Type B pancreatic cell (in vitro differentiated cells): Measurements from ENCODE around the gene IGF1R. TPM values are rescaled to one million over a fixed set of nuclear protein-coding genes. Genes with fewer than 3 reads are reported as not detected.

ENCODE experiments used
- DNase-seq: peaks from one replicate; pipeline ENCODE4 v3.0.0; 2021; ENCODE audit warnings: mixed read lengths; ENCODE audit not compliant: unreplicated experiment; ENCODE audit errors: extremely low spot score
- H3K27ac Mint-ChIP-seq: 2 replicates; pipeline ENCODE4 v1.8.0; 2021; ENCODE audit warnings: mild to moderate bottlenecking, mixed read lengths
- H3K27me3 Mint-ChIP-seq: 2 replicates; pipeline ENCODE4 v1.8.0; 2021; ENCODE audit warnings: mixed read lengths
- H3K36me3 Mint-ChIP-seq: 2 replicates; pipeline ENCODE4 v1.8.0; 2021; ENCODE audit warnings: mixed read lengths
- H3K4me1 Mint-ChIP-seq: one replicate; pipeline ENCODE4 v1.8.0; 2021; ENCODE audit warnings: mixed read lengths; ENCODE audit not compliant: unreplicated experiment
- H3K4me3 Mint-ChIP-seq: 2 replicates; pipeline ENCODE4 v1.8.0; 2021; ENCODE audit warnings: mild to moderate bottlenecking, mixed read lengths
- H3K9me3 Mint-ChIP-seq: 2 replicates; pipeline ENCODE4 v1.8.0; 2021; ENCODE audit warnings: mixed read lengths
- total RNA-seq: library from RNA; stranded (reverse); gene quantifications from 2 replicates; pipeline ENCODE4 v1.2.1, GENCODE V29; 2021; ENCODE audit warnings: low replicate concordance
- TF ChIP-seq, protein P1 (sequence below): fragments of 200-600 bp; sonication (generic); conservative IDR thresholded peaks from 2 replicates; pipeline ENCODE4 v1.5.0; 2021; ENCODE audit warnings: antibody characterized with exemption, mild to moderate bottlenecking

Gene IGF1R
- total RNA-seq, 1 donor from 2014 or later, result 87.1 TPM

DNA sequence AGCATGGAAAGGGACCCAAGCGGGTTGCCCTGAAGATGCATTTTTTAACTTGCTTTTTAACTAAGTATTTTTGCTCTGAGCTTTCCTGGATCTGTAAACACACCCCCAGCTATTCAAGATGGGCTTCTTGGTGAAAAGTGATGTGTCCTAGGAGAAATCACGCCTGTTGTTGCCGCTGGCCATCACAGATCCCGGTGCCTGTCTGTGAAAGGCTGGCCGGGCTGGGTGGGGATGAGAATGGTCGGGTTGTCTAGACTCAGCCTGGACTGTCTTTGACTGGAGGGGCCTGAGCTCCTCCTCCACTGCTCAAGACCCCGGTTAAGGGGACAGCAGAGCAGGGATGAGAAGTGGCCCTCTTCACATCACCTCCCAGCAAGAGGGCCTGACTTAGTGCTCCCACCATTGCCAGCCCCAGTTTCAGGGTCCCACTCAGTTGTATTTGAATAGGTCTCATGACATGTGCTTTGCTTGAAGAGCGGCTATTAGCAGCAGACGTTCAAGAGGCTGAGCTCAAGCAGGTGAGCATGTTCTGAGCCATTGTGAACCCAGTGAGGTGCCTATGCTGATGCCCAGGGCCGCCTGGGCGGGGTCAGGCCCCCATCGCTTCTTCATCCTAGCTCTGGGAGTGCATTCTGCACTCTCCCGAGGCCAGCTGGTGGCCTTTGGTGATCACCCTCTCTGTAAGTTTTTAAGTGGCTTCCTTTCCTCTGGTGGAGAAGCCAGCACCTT, 79.9 kb downstream of the IGF1R start:
- Mint-ChIP-seq H3K4me1 (peaks cover 56% of the 10 kb centered on the region), H3K9me3 (no peaks in the 10 kb centered on the region), H3K36me3 (no peaks in the 10 kb centered on the region), H3K4me3 (peak overlapping the region; percentile 75), H3K27me3 (no peaks in the 10 kb centered on the region), H3K27ac (peak overlapping the region; percentile 98)
- TF ChIP-seq, protein P1, sequence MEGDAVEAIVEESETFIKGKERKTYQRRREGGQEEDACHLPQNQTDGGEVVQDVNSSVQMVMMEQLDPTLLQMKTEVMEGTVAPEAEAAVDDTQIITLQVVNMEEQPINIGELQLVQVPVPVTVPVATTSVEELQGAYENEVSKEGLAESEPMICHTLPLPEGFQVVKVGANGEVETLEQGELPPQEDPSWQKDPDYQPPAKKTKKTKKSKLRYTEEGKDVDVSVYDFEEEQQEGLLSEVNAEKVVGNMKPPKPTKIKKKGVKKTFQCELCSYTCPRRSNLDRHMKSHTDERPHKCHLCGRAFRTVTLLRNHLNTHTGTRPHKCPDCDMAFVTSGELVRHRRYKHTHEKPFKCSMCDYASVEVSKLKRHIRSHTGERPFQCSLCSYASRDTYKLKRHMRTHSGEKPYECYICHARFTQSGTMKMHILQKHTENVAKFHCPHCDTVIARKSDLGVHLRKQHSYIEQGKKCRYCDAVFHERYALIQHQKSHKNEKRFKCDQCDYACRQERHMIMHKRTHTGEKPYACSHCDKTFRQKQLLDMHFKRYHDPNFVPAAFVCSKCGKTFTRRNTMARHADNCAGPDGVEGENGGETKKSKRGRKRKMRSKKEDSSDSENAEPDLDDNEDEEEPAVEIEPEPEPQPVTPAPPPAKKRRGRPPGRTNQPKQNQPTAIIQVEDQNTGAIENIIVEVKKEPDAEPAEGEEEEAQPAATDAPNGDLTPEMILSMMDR, result no peak
- DNase-seq, result no peak

DNA sequence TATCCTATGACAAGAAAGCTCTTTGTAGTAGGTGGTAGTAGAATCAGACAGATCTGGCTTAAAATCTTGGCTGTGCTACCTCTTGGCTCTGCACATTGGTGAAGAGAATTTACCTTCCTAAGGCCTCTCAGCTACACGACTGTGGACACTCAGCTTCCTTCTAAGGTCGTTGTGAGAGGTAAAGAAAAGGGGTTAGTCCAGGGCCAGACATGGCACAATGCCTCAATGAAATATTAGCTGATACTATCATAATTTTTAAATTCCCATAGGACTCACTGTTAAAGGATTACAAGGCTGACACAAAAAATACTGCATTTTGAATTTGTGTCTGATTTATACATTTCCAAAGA, 80.4 kb downstream of the IGF1R start:
- peak overlapping the region; percentile 44 for H3K4me3 Mint-ChIP-seq
- H3K4me1 Mint-ChIP-seq, result peaks cover 55% of the 10 kb centered on the region
- H3K27me3 Mint-ChIP-seq, result no peaks in the 10 kb centered on the region
- H3K27ac Mint-ChIP-seq, result peak overlapping the region; percentile 98
- TF ChIP-seq, protein P1, result no peak
- peaks cover 3% of the 10 kb centered on the region for H3K36me3 Mint-ChIP-seq
- DNase-seq, result no peak
- peaks cover 4% of the 10 kb centered on the region for H3K9me3 Mint-ChIP-seq

DNA sequence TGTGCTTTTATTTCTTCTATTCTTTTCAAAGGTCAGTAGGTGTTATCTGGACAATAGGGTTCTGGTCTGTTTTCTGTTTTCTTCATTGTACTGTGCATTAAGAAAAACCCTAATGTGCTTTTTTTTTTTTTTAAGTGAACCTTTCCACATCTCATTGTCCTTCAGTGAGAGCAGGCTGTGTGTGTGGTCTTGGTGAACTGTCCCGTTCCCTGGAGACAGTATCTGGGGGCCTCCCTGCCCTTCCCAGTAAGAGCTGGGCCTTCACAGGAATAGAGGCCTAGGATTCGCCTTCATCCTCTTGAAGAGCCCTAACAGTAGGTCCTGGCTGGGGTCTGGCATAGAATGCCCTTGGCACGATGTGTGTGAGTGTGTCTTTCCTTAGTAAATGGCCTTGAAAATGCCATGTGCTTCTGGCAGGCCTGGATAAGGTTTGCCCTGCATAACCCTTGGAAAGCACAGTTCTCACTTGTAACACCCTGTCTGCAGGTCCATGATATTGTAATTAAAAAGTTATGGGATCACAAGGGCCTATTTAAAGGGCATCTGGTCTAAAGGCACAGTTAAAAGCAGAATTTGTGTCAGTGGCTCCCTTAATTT, 81.2 kb downstream of the IGF1R start:
- H3K36me3 Mint-ChIP-seq, result peaks cover 5% of the 10 kb centered on the region
- H3K4me3 Mint-ChIP-seq, result peak overlapping the region; percentile 44
- H3K9me3 Mint-ChIP-seq, result peaks cover 6% of the 10 kb centered on the region
- TF ChIP-seq, protein P1, result no peak
- DNase-seq, result no peak
- peaks cover 53% of the 10 kb centered on the region for H3K4me1 Mint-ChIP-seq
- H3K27ac Mint-ChIP-seq, result peak overlapping the region; percentile 98
- no peaks in the 10 kb centered on the region for H3K27me3 Mint-ChIP-seq

DNA sequence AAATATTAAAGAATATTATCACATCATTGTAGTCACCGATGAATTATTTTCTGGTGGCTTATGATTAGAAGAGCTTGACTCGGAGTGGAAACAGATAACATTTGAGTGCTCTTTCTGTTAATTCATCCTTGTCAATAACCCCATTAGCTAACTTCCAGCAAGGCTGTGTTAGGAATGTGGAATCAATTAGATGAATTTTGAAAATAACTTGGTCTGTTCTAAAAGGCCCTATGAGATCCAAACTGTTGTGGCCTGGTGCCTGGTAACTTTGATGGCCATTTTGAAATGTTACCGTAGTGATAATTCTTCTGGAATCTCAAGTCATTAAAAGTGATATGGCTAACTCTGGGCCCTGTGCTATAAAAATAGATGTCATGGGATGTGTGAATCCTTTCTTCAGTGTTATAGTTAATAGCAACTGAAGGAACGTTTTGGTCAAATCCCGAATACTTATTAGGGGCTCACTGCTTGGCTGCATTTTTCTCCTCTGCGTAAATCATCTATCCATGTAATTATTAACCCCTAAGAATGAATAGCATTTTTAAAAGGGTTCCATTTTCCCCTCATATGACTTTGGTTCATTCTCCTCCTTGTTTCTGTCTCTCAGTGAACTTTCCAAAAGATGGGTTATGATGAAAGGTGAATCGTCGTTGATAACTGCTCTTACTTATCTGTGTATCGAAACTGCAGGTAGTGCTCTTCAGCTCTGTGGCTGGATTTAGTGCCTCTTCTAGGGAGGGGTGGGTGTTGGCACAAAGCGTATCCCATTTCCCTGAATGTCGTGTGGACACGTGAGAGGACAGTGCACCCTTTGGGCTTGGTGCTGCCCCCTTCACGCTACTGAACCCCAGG, 82.7 kb downstream of the IGF1R start:
- Mint-ChIP-seq H3K9me3 (peaks cover 6% of the 10 kb centered on the region), H3K4me1 (peaks cover 61% of the 10 kb centered on the region), H3K27ac (no peak overlapping the region), H3K36me3 (peaks cover 5% of the 10 kb centered on the region), H3K27me3 (no peaks in the 10 kb centered on the region), H3K4me3 (no peak overlapping the region)
- no peak for DNase-seq
- TF ChIP-seq, protein P1, result no peak

DNA sequence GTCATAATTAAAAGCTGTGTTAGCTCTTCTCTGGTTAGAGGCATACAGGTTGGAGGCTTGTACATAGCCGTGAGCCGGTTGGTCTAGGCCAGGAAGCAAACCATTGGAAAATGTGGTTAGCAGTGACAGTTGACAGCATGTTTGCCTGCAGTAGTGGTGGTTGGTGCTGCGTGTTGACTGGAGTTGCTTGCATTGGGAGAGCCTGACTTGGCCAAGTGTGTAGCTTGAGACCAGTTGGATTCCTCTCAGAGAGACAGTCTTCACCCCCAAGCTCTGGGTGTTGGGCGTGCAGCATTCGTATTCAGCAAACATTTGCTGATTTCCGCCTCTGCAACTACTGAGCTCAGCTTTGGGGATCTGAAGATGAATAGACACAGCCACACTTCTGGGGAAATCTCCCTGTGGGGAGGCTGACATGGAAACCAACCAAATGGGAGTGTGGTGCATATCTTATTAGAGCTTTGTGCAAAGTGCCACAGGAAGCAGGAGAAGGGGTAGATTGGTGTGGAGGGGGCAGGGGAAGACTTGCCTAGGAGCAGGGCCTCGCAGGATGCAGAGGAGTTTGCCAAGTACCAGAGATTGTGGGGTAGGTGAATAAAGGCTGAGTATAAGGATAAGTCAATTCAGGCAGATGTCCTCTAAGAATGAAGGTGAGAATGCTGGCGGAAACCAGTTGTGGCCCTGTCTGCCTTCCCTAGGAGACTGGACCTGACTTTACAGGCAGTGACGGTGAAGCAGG, 83.5 kb downstream of the IGF1R start:
- Mint-ChIP-seq H3K4me3 (no peak overlapping the region), H3K27ac (no peak overlapping the region), H3K27me3 (no peaks in the 10 kb centered on the region), H3K9me3 (peaks cover 6% of the 10 kb centered on the region), H3K36me3 (peaks cover 5% of the 10 kb centered on the region), H3K4me1 (peaks cover 68% of the 10 kb centered on the region)
- DNase-seq, result no peak
- TF ChIP-seq, protein P1, result no peak
